Measurements from ENCODE around the gene MIEN1.
A peak's percentile ranks its signal among the peaks of the same experiment; 100 is the strongest.
"Not testable (repeated sequence)": the region's sequence is repeated elsewhere in the genome, so short reads cannot be mapped to it uniquely, and the experiment has no call there.

The MIEN1 gene

DNA sequence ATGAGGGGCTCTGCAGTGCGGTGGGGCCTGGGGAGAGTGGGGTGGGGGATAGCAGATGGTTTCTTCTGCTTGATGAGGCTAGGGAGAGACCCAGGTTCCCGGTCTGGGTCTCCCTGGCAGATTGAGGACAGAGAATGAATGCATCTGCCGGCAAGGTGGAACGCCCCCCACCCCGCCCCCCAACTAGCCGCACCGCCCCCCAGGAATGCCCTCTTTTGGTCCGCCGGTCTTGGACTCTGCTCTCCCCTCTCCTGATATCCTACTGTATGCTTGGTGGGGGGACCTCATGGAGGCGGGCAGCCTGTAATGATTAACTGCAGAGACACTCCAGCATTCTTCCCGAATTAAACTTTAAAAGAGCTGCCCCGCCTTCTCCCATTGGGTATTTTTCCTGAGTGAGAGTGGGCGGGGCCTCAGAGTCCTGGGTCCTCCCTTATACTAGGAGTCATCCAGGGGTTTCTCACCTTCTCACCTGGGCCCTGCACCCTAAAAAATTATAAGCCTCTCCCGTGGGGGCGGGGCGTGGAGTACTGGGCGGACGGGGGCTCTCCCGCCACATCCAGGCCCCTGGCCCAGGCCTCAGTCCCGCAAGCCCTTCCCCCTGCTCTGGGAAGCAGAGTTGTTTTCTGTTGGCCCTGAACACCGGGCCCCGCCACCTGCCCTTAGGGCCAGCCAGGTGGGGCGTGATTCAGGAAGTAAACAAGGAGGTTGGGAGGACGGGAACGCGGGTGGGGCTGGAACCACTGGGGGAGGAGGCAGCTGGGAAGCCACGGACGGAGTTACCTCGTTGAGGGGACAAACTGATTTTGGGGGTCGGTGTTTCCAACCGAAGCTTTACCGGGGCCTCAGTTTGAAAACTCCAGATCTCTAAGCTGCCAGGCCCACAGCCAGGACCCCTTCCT lies 8.9 kb upstream of the MIEN1 start:
- peak; percentile 61 for DNase-seq

DNA sequence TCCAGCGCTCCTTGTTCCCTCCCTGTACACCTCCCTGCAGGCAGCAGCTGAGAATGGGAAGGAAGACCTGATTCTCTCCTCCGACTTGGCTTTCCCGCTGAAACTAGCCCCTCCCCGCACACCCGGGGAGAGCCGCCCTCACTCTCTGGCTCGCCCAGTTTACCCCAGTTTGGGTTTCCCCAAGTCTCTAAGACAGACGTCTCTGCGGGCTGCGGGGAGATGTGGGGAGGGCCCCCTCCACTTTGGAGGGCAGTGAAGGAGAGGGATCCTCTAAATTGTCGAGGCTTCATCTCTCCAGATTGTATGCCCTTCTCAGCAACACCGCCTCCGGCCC lies 8.2 kb upstream of the MIEN1 start:
- DNase-seq: peak; percentile 38

GRCh38 chr17:39737760-39738567 lies 7.6 kb upstream of the MIEN1 start, which contains the start of gene GRB7:
Gene GRB7, plus strand, starts transcription at chr17:39737938. Its CDS starts 4,364 bp downstream, at chr17:39742302.
- no peak for DNase-seq

DNA sequence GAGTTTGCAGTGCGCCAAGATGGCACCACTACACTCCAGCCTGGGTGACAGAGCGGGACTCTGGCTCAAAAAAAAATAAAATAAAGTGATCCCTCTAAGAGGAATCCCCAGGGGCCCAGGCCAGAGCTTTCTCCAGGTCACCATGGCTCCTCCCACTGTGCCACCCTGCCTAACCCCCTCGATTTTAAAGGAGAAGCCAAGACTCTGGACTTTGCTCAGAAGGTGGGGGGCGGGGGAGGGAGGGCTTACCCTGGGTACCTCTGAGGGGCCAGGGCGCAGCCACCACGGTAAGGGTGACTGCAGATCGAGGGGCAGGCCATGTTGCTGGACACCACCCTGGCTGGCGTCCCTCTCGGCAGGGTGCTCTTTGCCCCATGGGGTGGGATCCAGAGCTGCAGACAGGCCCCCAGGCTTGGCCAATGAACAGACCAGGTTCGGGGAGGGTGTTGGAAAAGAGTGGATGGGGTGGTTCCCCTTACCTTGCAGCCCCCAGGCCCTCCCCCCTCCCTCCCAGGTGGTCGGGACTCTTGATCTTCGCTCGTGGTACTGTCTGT lies 7.0 kb upstream of the MIEN1 start:
- no peak for DNase-seq

GRCh38 chr17:39736319-39737165 lies 6.2 kb upstream of the MIEN1 start:
- no peak for DNase-seq

DNA sequence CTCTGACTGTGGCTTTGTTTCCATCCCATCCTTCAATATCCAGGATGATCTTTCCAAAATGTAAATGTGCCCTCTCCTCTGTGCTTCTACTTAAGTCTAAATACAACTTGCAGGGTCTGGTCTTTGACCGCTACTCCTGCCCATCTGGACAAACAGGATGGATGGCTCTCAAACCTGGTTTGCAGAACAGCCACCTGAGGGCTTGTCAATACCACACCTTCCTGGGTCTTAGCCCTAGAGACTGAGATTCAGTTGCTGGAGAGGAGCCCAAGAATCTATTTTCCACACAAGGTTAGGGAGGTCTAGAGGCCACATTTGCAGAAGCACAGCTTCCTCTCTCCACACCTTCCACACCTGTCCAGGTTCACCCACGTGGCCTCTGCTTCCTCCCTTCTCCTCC lies 5.5 kb upstream of the MIEN1 start:
- no peak for DNase-seq

- no peak for DNase-seq
Observed at GRCh38 chr17:39732586-39732985, 2.3 kb upstream of the MIEN1 start.

GRCh38 chr17:39729280-39729851 lies 966 bp downstream of the MIEN1 start:
- DNase-seq: peak; percentile 33

DNA sequence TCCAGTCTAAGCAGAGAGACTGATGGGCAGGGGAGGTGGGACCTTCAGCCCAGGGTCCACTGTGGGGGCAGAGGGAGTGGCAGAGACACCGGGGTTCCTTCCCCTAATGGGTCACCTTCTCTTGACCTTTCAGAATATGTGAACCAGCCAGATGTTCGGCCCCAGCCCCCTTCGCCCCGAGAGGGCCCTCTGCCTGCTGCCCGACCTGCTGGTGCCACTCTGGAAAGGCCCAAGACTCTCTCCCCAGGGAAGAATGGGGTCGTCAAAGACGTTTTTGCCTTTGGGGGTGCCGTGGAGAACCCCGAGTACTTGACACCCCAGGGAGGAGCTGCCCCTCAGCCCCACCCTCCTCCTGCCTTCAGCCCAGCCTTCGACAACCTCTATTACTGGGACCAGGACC lies 2.8 kb downstream of the MIEN1 start:
- DNase-seq: no peak

- DNase-seq: no peak
Observed at GRCh38 chr17:39726617-39727016, 3.7 kb downstream of the MIEN1 start.

DNA sequence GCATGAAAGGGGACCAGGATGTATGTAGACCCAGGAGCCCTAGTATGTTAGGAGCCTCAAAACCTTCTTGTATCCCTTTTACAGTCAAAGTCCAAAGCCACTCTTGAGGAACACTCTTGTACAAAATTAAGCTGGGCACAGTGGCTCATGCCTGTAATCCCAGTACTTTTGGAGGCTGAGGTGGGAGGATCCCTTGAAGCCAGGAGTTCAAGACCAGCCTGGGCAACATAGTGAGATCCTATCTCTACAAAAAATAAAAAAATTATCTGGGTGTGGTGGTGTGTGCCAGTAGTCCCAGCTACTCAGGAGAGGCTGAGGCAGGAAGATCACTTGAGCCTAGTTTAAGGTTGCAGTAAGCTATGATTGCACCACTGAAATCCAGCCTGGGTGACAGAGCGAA lies 4.4 kb downstream of the MIEN1 start:
- DNase-seq: not testable (repeated sequence)

- no peak for DNase-seq
Observed at GRCh38 chr17:39724731-39725130, 5.6 kb downstream of the MIEN1 start.

DNA sequence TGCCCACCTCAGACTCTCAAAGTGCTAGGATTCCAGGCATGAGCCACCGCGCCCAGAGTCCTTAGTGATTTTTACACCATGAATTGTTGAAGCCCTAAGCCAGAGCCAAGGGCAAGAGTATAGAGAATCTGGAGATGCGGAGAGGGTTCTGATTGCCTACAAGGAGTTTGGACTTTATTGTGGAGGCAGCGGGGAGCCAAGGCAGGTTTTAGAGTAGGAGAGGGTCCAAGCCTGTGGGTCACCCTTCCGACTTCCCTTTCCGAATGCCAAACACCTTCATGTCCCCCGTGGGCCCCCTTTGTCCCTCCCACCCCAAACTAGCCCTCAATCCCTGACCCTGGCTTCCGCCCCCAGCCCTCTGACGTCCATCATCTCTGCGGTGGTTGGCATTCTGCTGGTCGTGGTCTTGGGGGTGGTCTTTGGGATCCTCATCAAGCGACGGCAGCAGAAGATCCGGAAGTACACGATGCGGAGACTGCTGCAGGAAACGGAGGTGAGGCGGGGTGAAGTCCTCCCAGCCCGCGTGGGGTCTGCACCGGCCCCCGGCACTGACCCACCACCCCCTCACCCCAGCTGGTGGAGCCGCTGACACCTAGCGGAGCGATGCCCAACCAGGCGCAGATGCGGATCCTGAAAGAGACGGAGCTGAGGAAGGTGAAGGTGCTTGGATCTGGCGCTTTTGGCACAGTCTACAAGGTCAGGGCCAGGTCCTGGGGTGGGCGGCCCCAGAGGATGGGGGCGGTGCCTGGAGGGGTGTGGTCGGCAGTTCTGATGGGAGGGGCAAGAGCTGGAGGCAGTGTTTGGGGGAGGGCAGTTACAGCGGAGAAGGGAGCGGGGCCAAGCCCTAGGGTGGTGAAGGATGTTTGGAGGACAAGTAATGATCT lies 7.1 kb downstream of the MIEN1 start:
- DNase-seq: no peak

DNA sequence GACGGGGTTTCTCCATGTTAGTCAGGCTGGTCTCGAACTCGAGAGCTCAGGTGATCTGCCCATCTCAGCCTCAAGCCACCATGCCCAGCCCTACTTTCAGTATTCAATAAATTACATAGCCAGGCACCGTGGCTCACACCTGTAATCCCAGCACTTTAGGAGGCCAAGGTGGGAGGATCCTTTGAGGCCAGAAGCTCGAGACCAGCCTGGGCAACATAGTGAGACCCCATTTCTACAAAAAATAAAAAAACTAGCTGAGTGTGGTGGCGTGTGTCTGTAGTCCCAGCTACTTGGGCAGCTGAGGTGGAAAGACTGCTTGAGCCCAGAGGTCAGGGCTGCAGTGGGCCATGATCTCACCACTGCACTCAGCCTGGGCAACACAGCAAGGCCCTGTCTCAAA lies 8.2 kb downstream of the MIEN1 start:
- no peak for DNase-seq

DNA sequence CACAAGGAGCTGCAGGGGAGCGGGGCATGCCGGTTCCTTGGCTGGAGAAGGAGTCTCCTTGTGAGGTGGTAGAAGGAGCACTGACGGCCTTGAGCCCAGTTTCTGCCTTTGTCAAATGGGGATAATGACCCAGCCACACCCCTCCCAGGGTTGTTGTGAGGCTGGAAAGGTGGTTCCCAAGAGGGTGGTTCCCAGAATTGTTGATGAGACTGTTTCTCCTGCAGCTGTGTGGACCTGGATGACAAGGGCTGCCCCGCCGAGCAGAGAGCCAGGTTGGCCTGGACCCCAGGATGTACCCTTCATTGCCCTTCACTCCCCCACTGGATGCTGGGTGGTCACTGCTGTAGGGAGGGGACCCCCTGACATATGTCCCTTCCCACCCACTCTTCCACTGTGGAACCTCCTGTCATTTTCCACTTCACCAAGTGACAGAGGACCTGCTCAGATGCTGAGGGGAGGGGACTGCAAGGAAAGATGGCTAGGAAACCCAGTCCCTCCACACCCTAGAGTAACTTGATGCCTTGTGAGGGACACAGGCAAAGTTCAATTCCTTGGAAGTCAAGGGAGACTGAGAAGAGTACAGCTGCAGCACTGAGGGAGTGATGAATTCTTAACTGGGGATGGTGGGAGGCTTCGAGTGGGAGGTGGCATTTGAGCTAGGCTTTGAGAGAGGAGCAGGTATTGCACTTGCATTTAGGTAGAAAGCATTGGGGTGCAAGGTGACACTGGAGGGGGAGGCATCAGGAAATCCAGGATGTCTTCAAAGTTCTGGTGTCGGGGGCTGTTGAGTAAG lies 10.6 kb downstream of the MIEN1 start:
- no peak for DNase-seq

DNA sequence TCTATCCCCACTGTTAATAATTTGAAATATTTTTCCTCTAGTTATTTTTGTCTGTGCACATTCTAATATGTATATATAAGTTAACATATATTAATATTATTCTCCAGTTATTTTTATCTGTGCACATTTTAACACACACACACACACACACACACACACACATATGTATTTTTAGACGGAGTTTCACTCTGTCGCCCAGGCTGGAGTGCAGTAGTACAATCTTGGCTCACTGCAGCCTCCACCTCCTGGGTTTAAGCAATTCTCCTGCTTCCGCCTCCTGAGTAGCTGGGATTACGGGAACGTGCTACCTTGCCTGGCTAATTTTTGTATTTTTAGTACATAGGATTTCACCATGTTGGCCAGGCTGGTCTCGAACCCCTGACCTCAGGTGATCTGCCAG lies 12.7 kb downstream of the MIEN1 start:
- no peak for DNase-seq

GRCh38 chr17:39716879-39717536 lies 13.3 kb downstream of the MIEN1 start:
- DNase-seq: no peak

- DNase-seq: no peak
Observed at GRCh38 chr17:39716073-39716818, 14.1 kb downstream of the MIEN1 start.

GRCh38 chr17:39715375-39716072 lies 14.8 kb downstream of the MIEN1 start:
- no peak for DNase-seq

All from EL (cell line).